SU-DHL-6 (cell line): ENCODE data around the gene MINK1.

Experiments
- EZH2phosphoT487 ChIP-seq: fragments of 200-600 bp; sonication (generic), shearing (Covaris generic); conservative IDR thresholded peaks from 2 replicates; pipeline ENCODE4 v1.6.1; 2018; ENCODE audit warnings: mild to moderate bottlenecking, antibody characterized with exemption, low read length, moderate library complexity, mixed read lengths
- TF ChIP-seq, protein P1 (sequence below): fragments of 200-600 bp; sonication (generic); IDR thresholded peaks from one replicate; pipeline ENCODE4 v1.5.1; 2017; ENCODE audit warnings: antibody characterized with exemption, mild to moderate bottlenecking, low read length, moderate library complexity; ENCODE audit not compliant: insufficient read depth, poor library complexity, severe bottlenecking

- TF ChIP-seq, protein P1, sequence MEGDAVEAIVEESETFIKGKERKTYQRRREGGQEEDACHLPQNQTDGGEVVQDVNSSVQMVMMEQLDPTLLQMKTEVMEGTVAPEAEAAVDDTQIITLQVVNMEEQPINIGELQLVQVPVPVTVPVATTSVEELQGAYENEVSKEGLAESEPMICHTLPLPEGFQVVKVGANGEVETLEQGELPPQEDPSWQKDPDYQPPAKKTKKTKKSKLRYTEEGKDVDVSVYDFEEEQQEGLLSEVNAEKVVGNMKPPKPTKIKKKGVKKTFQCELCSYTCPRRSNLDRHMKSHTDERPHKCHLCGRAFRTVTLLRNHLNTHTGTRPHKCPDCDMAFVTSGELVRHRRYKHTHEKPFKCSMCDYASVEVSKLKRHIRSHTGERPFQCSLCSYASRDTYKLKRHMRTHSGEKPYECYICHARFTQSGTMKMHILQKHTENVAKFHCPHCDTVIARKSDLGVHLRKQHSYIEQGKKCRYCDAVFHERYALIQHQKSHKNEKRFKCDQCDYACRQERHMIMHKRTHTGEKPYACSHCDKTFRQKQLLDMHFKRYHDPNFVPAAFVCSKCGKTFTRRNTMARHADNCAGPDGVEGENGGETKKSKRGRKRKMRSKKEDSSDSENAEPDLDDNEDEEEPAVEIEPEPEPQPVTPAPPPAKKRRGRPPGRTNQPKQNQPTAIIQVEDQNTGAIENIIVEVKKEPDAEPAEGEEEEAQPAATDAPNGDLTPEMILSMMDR: no peak
- no peak for TF ChIP-seq EZH2phosphoT487
Observed at GRCh38 chr17:4893721-4894560, 60.8 kb downstream of the MINK1 start.
